Measurements from ENCODE around the gene ZYG11B.

GRCh38 chr1:52876843-52877242 lies 150.6 kb downstream of the ZYG11B start:
- TF ChIP-seq CTCF (IDR thresholded peaks at IDR 0.05) (no peak), POLR2AphosphoS5 (IDR thresholded peaks at IDR 0.05) (no peak), POLR2A (IDR thresholded peaks at IDR 0.05) (no peak), EP300 (IDR thresholded peaks at IDR 0.05) (no peak)
